Parathyroid adenoma (tissue), 2 donors: ENCODE data around the gene PTPN7.

ENCODE experiments used
- H2AFZ ChIP-seq: fragments of 300-600 bp; sonication (generic); one replicate; pipeline ENCODE4 v1.7.0; 2017; ENCODE audit warnings: antibody characterized with exemption, mild to moderate bottlenecking
- H3K27ac ChIP-seq: fragments of 300-600 bp; sonication (generic); one replicate; pipeline ENCODE4 v1.7.0; 2017
- H3K27me3 ChIP-seq: fragments of 300-600 bp; sonication (generic); one replicate; pipeline ENCODE4 v1.7.0; 2017; ENCODE audit warnings: low read length; ENCODE audit not compliant: control insufficient read depth, insufficient read depth
- H3K36me3 ChIP-seq: fragments of 300-600 bp; sonication (generic); one replicate; pipeline ENCODE4 v1.7.0; 2017; ENCODE audit warnings: low read length; ENCODE audit not compliant: control insufficient read depth, insufficient read depth
- H3K4me1 ChIP-seq: fragments of 300-600 bp; sonication (generic); one replicate; pipeline ENCODE4 v1.7.0; 2017; ENCODE audit warnings: control low read depth
- H3K4me2 ChIP-seq: fragments of 300-600 bp; sonication (generic); one replicate; pipeline ENCODE4 v1.7.0; 2017; ENCODE audit warnings: low read length
- H3K4me3 ChIP-seq: fragments of 300-600 bp; sonication (generic); one replicate; pipeline ENCODE4 v1.7.0; 2017; ENCODE audit warnings: low read depth, low read length
- H3K79me2 ChIP-seq: fragments of 300-600 bp; sonication (generic); one replicate; pipeline ENCODE4 v1.7.0; 2017; ENCODE audit warnings: control low read depth
- H3K9ac ChIP-seq: fragments of 300-600 bp; sonication (generic); one replicate; pipeline ENCODE4 v1.7.0; 2017; ENCODE audit warnings: mild to moderate bottlenecking
- H3K9me3 ChIP-seq: fragments of 300-600 bp; sonication (generic); one replicate; pipeline ENCODE4 v1.7.0; 2017; ENCODE audit warnings: low read length; ENCODE audit not compliant: control insufficient read depth
- TF ChIP-seq, protein P1 (sequence below): fragments of 300-600 bp; sonication (generic); IDR thresholded peaks from one replicate; pipeline ENCODE4 v1.7.0; 2017; ENCODE audit warnings: antibody characterized with exemption, mild to moderate bottlenecking
- donor health status: primary hyperparathyroidism.

PTPN7 gene

DNA sequence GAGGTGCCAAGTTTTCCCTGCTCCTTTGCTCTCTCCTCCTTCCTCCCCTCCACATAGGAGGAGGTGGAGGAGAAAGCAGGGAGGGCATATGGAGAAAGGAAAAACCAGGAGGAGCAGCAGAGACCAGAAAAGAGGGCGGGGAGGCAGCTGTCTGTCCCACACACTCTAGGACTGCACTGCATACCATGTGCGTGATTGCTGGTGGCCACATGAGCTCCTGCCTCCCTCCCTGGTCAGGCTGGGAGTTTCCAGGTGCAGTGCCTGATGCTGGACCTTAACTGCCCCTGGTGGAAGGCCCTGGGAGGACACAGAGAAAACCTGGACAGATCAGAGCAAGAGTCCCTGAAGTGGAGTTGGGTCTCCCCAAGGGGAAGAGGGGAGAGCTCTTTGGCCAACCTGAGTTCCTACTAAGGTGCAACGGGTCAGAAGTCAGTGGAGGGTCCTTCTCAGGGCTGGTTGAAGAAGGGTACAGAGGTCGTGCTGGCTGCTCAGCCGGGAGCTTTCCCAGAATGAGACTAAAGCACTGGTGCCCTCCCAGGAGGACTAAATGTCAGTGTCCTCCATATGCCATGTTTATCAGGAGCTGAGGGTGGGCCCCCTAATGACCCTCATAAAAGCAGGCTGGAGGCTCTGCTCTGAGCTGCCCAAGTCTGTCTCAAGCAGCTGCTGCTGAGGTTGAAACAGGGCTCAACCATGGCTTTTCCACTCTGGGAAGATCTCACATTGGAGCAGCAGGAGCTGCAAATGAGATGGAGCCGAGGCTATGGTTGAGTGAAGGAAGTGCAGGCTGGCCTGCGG, 29.7 kb upstream of the PTPN7 start:
- no peaks in the 10 kb centered on the region for H3K79me2 ChIP-seq
- no peak overlapping the region for H3K27ac ChIP-seq
- TF ChIP-seq, protein P1, sequence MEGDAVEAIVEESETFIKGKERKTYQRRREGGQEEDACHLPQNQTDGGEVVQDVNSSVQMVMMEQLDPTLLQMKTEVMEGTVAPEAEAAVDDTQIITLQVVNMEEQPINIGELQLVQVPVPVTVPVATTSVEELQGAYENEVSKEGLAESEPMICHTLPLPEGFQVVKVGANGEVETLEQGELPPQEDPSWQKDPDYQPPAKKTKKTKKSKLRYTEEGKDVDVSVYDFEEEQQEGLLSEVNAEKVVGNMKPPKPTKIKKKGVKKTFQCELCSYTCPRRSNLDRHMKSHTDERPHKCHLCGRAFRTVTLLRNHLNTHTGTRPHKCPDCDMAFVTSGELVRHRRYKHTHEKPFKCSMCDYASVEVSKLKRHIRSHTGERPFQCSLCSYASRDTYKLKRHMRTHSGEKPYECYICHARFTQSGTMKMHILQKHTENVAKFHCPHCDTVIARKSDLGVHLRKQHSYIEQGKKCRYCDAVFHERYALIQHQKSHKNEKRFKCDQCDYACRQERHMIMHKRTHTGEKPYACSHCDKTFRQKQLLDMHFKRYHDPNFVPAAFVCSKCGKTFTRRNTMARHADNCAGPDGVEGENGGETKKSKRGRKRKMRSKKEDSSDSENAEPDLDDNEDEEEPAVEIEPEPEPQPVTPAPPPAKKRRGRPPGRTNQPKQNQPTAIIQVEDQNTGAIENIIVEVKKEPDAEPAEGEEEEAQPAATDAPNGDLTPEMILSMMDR: no peak
- H3K9me3 ChIP-seq: no peaks in the 10 kb centered on the region
- H3K36me3 ChIP-seq: no peaks in the 10 kb centered on the region
- H3K27me3 ChIP-seq: peaks cover 5% of the 10 kb centered on the region
- H3K4me2 ChIP-seq: no peak overlapping the region
- no peak overlapping the region for H3K4me3 ChIP-seq
- H2AFZ ChIP-seq: no peak overlapping the region
- H3K9ac ChIP-seq: no peak overlapping the region
- H3K4me1 ChIP-seq: no peaks in the 10 kb centered on the region

DNA sequence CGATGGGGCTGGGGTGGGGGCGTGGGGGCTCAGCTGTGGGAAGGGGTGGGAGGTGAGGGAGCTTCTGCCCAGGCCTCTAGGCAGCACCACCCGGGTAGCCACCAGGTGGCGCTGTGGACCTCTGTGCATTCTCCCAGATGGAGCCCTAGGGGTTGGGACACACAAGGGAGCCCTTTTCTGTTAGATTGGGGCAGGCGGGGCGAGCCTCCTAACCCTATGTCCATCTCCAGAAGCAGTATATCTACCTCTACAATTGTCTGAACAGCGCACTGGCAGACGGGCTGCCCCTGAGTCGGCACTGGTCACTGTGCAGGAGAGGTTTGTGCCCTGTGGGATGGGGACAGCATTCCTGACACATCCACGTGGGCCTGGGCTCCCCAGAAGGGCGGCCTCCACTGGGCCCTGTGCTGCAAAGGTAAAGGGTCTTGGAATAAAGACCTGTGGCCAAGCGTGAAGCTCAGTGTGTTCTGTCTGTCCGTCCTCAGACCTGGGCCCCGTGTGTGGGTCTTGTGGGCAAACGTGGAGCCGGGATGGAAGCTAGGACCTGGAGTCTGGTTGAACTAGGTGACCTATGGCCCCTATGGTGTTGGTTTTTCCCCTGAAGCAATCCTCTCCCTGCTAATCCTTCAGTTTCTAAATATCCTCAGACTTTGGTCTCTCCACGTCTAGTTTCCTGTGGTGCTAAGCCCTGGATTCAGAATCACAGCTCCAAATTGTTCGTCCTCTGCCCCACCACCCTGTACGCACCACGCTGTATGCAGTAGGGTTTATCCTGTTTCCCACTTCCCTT, 28.8 kb upstream of the PTPN7 start:
- TF ChIP-seq, protein P1: peak; percentile 63
- H3K27me3 ChIP-seq: peaks cover 5% of the 10 kb centered on the region
- H3K9ac ChIP-seq: no peak overlapping the region
- no peak overlapping the region for H3K27ac ChIP-seq
- no peaks in the 10 kb centered on the region for H3K4me1 ChIP-seq
- no peaks in the 10 kb centered on the region for H3K36me3 ChIP-seq
- no peak overlapping the region for H3K4me2 ChIP-seq
- no peak overlapping the region for H2AFZ ChIP-seq
- H3K4me3 ChIP-seq: no peak overlapping the region
- H3K9me3 ChIP-seq: no peaks in the 10 kb centered on the region
- H3K79me2 ChIP-seq: no peaks in the 10 kb centered on the region

DNA sequence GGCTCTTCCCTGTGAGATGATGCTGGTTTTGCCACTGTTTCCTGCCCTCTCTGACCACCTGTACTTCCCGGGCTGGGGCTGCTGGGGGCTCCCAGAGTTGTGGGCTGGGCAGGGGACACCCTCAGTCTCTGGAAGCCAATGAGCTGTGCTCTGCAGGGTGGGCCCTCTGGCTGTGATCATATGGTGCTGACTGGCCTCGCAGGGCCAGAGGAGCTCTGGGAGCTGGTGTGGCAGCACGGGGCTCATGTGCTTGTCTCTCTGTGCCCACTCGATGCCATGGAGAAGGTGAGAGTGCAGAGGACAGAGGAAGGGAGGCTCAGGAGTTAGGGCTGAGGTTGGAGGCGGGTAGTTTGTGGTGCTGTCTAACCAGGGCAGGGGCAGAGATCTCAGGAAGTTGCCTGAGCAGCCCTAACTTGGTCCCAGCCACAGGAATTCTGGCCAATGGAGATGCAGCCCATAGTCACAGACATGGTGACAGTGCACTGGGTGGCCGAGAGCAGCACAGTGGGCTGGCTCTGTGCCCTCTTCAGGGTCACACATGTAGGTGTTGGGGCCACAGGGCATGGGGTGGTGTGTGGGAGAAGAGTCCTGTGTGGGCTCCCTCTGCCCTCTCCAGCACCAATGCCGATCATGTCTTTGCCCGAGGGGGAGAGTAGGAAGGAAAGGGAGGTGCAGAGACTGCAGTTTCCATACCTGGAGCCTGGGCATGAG, 27.4 kb upstream of the PTPN7 start:
- Histone ChIP-seq H3K4me2 (no peak overlapping the region), H3K79me2 (no peaks in the 10 kb centered on the region), H3K4me3 (no peak overlapping the region), H3K9ac (no peak overlapping the region), H3K36me3 (no peaks in the 10 kb centered on the region), H3K9me3 (no peaks in the 10 kb centered on the region), H3K4me1 (no peaks in the 10 kb centered on the region), H2AFZ (no peak overlapping the region), H3K27me3 (no peaks in the 10 kb centered on the region), H3K27ac (no peak overlapping the region)
- TF ChIP-seq, protein P1: no peak

DNA sequence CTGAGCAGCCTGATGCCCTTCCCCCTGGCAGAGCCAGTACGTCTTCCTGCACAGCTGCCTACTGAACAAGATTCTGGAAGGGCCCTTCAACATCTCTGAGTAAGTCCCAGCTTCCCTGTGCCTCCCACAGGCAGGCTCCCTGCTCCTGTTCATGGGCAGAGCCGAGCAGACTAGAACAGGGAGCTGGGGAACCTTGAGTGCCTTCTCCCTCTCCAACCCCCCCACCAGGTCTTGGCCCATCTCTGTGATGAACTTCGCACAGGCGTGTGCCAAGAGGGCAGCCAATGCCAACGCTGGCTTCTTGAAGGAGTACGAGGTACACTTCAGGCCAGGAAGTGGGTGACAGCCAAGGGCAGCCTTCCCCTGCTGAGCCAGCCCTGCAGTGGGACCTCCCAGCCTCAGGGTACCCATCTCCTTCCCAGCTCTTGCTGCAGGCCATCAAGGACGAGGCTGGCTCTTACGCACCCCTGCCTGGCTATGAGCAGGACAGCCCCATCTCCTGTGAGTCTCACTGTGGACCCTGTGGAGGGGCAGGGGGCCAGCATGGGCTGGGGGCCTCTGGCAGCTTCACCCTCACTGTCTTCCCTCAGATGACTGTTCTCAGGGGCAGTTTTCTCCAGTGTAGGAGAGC, 26.8 kb upstream of the PTPN7 start:
- no peak overlapping the region for H2AFZ ChIP-seq
- no peaks in the 10 kb centered on the region for H3K9me3 ChIP-seq
- TF ChIP-seq, protein P1: no peak
- H3K27me3 ChIP-seq: no peaks in the 10 kb centered on the region
- H3K79me2 ChIP-seq: no peaks in the 10 kb centered on the region
- H3K4me1 ChIP-seq: no peaks in the 10 kb centered on the region
- no peak overlapping the region for H3K27ac ChIP-seq
- no peaks in the 10 kb centered on the region for H3K36me3 ChIP-seq
- H3K4me2 ChIP-seq: no peak overlapping the region
- no peak overlapping the region for H3K9ac ChIP-seq
- H3K4me3 ChIP-seq: no peak overlapping the region
